Suprapubic skin (tissue), 3 donors: Measurements from ENCODE around the gene PIPOX.
"Not testable (repeated sequence)": the region's sequence is repeated elsewhere in the genome, so short reads cannot be mapped to it uniquely, and the experiment has no call there.

Experiments used
- POLR2A ChIP-seq, 2 donors: fragments of 450-650 bp; IDR thresholded peaks; one replicate each; pipeline ENCODE4 v1.6.1; 2017; ENCODE audit warnings: antibody characterized with exemption in 2 of 2, mild to moderate bottlenecking in 2 of 2, moderate library complexity in 2 of 2
- TF ChIP-seq, protein P1 (sequence below), 2 donors: fragments of 200-600 bp in 1 of 2; fragments of 450-650 bp in 1 of 2; sonication (generic) in 1 of 2; IDR thresholded peaks; one replicate each; pipeline ENCODE4 v1.5.1; 2016 to 2019; ENCODE audit warnings: antibody characterized with exemption in 2 of 2, mild to moderate bottlenecking in 1 of 2, moderate library complexity in 1 of 2

- TF ChIP-seq, protein P1, sequence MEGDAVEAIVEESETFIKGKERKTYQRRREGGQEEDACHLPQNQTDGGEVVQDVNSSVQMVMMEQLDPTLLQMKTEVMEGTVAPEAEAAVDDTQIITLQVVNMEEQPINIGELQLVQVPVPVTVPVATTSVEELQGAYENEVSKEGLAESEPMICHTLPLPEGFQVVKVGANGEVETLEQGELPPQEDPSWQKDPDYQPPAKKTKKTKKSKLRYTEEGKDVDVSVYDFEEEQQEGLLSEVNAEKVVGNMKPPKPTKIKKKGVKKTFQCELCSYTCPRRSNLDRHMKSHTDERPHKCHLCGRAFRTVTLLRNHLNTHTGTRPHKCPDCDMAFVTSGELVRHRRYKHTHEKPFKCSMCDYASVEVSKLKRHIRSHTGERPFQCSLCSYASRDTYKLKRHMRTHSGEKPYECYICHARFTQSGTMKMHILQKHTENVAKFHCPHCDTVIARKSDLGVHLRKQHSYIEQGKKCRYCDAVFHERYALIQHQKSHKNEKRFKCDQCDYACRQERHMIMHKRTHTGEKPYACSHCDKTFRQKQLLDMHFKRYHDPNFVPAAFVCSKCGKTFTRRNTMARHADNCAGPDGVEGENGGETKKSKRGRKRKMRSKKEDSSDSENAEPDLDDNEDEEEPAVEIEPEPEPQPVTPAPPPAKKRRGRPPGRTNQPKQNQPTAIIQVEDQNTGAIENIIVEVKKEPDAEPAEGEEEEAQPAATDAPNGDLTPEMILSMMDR (IDR thresholded peaks at IDR 0.05), result not testable (repeated sequence)
- TF ChIP-seq POLR2A (IDR thresholded peaks at IDR 0.05), result not testable (repeated sequence)
Measured at GRCh38 chr17:29088782-29089181, 45.8 kb downstream of the PIPOX start.
